Measurements from ENCODE around the gene WWOX.

The WWOX gene

DNA sequence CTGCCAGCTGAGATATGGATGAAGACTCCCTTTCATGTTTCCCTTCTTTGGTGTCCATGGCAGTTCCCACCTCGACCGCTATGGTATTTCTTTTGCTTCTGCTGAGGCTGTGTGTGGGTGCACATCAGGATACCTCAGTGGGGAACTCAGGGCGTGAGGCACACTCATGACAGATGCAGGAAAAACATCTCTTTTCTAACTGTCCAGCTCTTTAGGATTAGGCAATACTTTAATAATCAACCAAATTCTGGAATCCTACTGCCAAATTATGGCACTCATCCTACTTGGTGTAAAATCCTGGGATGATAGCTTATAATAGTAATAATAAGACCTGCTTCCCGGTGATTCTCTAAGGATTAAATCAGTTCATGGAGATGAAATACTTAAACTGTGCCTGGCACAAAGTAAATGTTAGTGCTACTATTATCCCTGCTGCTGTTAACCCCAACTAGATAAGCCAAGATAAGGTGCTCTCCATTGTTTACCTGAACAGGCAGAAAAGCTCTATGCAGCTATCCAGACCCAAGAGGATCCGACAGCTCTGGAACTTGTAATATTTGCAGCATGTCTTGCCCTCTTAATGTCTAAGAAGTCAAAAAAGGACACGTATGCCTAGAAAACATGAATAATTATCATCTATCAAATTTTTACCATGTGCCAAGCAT lies 543.3 kb downstream of the WWOX start:
- H3K27ac ChIP-seq (ENCODE audit: low read length), result no peak overlapping the region
- no peak overlapping the region for H3K4me2 ChIP-seq (ENCODE audit: low read depth, low read length)
- H3K36me3 ChIP-seq (replicated peaks; ENCODE audit: insufficient read depth, low read length), result no peaks in the 10 kb centered on the region
- H3K79me2 ChIP-seq (ENCODE audit: low read length), result no peaks in the 10 kb centered on the region
- H3K9ac ChIP-seq (ENCODE audit: low read length), result no peak overlapping the region
- no peaks in the 10 kb centered on the region for H3K4me1 ChIP-seq (ENCODE audit: low read length)
- no peaks in the 10 kb centered on the region for H3K9me2 ChIP-seq (replicated peaks; ENCODE audit: insufficient read depth, low read length)
- H3F3A ChIP-seq (ENCODE audit: insufficient read depth, low read length), result no peaks in the 10 kb centered on the region
- DNase-seq, result no peak
- H4K20me1 ChIP-seq (ENCODE audit: insufficient read depth, low read length), result no peaks in the 10 kb centered on the region
- TF ChIP-seq, protein P1, sequence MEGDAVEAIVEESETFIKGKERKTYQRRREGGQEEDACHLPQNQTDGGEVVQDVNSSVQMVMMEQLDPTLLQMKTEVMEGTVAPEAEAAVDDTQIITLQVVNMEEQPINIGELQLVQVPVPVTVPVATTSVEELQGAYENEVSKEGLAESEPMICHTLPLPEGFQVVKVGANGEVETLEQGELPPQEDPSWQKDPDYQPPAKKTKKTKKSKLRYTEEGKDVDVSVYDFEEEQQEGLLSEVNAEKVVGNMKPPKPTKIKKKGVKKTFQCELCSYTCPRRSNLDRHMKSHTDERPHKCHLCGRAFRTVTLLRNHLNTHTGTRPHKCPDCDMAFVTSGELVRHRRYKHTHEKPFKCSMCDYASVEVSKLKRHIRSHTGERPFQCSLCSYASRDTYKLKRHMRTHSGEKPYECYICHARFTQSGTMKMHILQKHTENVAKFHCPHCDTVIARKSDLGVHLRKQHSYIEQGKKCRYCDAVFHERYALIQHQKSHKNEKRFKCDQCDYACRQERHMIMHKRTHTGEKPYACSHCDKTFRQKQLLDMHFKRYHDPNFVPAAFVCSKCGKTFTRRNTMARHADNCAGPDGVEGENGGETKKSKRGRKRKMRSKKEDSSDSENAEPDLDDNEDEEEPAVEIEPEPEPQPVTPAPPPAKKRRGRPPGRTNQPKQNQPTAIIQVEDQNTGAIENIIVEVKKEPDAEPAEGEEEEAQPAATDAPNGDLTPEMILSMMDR (IDR thresholded peaks at IDR 0.05; ENCODE audit: low read length), result no peak
- TF ChIP-seq EZH2phosphoT487 (IDR thresholded peaks at IDR 0.05; ENCODE audit: low read length), result no peak
- no peak for TF ChIP-seq EZH2 (optimal IDR thresholded peaks at IDR 0.05; ENCODE audit: low read depth, low read length)
- H3K9me3 ChIP-seq (replicated peaks; ENCODE audit: insufficient read depth, low read length), result no peaks in the 10 kb centered on the region
- no peaks in the 10 kb centered on the region for H3K27me3 ChIP-seq (replicated peaks; ENCODE audit: insufficient read depth, low read length)
- H3K4me3 ChIP-seq (ENCODE audit: low read length), result no peak overlapping the region
- H2AFZ ChIP-seq (ENCODE audit: low read length), result no peak overlapping the region

DNA sequence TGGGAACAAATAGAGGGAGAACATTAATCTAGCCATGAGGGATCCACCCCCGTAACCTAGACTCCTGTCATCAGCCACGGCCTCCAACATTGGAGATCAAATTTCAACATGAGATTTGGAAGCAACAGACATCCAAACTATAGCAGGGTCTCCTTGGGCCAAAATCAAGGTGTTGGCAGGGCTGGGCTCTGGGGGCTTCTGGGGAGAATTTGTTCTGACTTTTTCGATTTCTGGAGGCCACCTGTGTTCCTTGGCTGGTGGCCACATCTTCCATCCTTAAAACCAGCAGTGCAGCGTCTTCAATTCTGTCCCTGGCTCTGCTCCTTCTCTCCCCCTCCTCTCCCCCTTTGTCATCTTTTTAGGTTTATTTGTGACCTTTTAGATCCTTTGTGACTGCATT lies 546.2 kb downstream of the WWOX start:
- H3K79me2 ChIP-seq (ENCODE audit: low read length), result no peaks in the 10 kb centered on the region
- H3K4me2 ChIP-seq (ENCODE audit: low read depth, low read length), result no peak overlapping the region
- no peaks in the 10 kb centered on the region for H4K20me1 ChIP-seq (ENCODE audit: insufficient read depth, low read length)
- TF ChIP-seq, protein P1 (IDR thresholded peaks at IDR 0.05; ENCODE audit: low read length), result no peak
- TF ChIP-seq EZH2phosphoT487 (IDR thresholded peaks at IDR 0.05; ENCODE audit: low read length) (no peak), EZH2 (optimal IDR thresholded peaks at IDR 0.05; ENCODE audit: low read depth, low read length) (no peak)
- DNase-seq, result no peak
- H3K36me3 ChIP-seq (replicated peaks; ENCODE audit: insufficient read depth, low read length), result no peaks in the 10 kb centered on the region
- no peaks in the 10 kb centered on the region for H3K9me2 ChIP-seq (replicated peaks; ENCODE audit: insufficient read depth, low read length)
- no peak overlapping the region for H3K4me3 ChIP-seq (ENCODE audit: low read length)
- H3K27me3 ChIP-seq (replicated peaks; ENCODE audit: insufficient read depth, low read length), result no peaks in the 10 kb centered on the region
- H3K4me1 ChIP-seq (ENCODE audit: low read length), result no peaks in the 10 kb centered on the region
- H3K27ac ChIP-seq (ENCODE audit: low read length), result no peak overlapping the region
- H2AFZ ChIP-seq (ENCODE audit: low read length), result no peak overlapping the region
- H3K9me3 ChIP-seq (replicated peaks; ENCODE audit: insufficient read depth, low read length), result no peaks in the 10 kb centered on the region
- H3F3A ChIP-seq (ENCODE audit: insufficient read depth, low read length), result no peaks in the 10 kb centered on the region
- no peak overlapping the region for H3K9ac ChIP-seq (ENCODE audit: low read length)

DNA sequence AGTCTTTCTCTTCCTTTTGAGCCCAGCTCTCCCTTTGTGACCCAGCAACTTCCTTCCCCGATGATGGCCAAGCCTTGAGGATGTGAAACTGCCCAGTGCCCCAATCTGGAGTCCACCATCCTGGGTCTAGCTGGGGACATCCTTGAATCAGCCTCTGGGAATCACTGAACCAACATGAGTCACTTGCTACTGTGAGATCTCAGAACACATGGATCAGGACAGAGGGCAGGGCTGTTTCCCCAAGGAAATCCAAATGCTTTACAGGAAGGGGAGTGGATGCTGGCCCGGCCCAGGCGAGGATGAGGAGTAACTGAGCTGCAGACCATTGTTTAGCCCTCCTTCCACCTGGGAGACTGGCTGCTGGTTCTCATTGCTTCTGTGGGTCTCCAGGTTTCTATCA lies 547.6 kb downstream of the WWOX start:
- no peaks in the 10 kb centered on the region for H3K4me1 ChIP-seq (ENCODE audit: low read length)
- H3K27me3 ChIP-seq (replicated peaks; ENCODE audit: insufficient read depth, low read length), result no peaks in the 10 kb centered on the region
- H2AFZ ChIP-seq (ENCODE audit: low read length), result no peak overlapping the region
- H3K9ac ChIP-seq (ENCODE audit: low read length), result no peak overlapping the region
- H3K4me2 ChIP-seq (ENCODE audit: low read depth, low read length), result no peak overlapping the region
- H3K79me2 ChIP-seq (ENCODE audit: low read length), result no peaks in the 10 kb centered on the region
- H3K9me3 ChIP-seq (replicated peaks; ENCODE audit: insufficient read depth, low read length), result no peaks in the 10 kb centered on the region
- TF ChIP-seq, protein P1 (IDR thresholded peaks at IDR 0.05; ENCODE audit: low read length), result no peak
- TF ChIP-seq EZH2phosphoT487 (IDR thresholded peaks at IDR 0.05; ENCODE audit: low read length) (no peak), EZH2 (optimal IDR thresholded peaks at IDR 0.05; ENCODE audit: low read depth, low read length) (no peak)
- no peak overlapping the region for H3K27ac ChIP-seq (ENCODE audit: low read length)
- H3K4me3 ChIP-seq (ENCODE audit: low read length), result no peak overlapping the region
- H3K36me3 ChIP-seq (replicated peaks; ENCODE audit: insufficient read depth, low read length), result no peaks in the 10 kb centered on the region
- no peaks in the 10 kb centered on the region for H3K9me2 ChIP-seq (replicated peaks; ENCODE audit: insufficient read depth, low read length)
- DNase-seq, result no peak
- H3F3A ChIP-seq (ENCODE audit: insufficient read depth, low read length), result no peaks in the 10 kb centered on the region
- H4K20me1 ChIP-seq (ENCODE audit: insufficient read depth, low read length), result no peaks in the 10 kb centered on the region

All from MM.1S (cell line).